Occipital lobe (tissue), 2 donors: ENCODE measurements around the gene ATP2C2. TPM values are rescaled to one million over a fixed set of nuclear protein-coding genes. Genes with fewer than 3 reads are reported as not detected.
A peak's percentile ranks its signal among the peaks of the same experiment; 100 is the strongest.

Source experiments
- DNase-seq: peaks from one replicate; lab custom pipeline; 2025; lab: John Stamatoyannopoulos, UW
- total RNA-seq: library from RNA; depleted of rRNA; stranded (reverse); fragments of >200 nt; gene quantifications from one replicate; pipeline ENCODE4 v1.2.3, GENCODE V29; 2014

The ATP2C2 gene
- total RNA-seq, 1 donor from 2014 or later = 7.0 TPM

DNA sequence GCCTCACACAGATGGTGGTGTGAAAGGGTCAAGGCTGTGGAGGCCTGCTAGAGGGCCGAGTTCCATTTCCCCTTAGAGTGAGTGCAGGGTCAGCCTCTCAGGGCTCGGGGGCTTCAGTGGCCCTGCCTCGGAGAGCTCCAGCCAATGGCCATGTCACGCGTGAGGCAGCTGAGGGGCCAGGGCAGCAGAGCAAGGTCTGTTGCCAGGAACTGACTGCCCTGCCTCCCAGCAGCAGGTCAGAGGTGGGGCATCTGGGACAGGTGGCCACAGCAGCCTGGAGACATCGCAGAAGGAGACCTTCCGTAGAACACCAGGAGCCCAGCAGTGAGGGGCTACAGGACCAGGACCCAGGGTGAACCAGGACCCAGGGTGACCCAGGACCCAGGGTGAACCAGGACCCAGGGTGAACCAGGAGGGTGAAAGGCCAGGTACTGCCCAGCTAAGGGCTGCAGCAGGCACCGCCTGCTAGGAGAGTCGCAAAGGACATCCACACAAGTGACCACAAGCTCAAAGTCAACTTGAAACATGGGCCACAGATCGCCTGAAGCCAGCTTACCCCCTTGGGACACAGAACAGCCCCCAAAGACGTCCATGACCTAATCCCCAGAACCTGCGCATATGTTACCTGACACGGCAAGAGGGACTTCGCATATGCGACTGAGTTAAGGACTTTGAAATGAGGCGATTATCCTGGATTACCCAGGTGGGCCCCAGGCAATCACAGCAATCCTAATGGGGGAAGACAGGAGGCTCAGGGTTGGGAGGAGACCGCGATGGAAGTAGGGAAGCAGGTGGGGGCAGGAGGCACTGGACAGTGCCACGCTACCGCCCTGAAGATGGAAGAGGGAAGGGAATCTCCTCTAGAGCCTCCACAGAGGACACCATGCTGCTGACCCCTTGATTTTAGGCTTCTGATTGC, 141.0 kb downstream of the ATP2C2 start:
- DNase-seq = no peak

DNA sequence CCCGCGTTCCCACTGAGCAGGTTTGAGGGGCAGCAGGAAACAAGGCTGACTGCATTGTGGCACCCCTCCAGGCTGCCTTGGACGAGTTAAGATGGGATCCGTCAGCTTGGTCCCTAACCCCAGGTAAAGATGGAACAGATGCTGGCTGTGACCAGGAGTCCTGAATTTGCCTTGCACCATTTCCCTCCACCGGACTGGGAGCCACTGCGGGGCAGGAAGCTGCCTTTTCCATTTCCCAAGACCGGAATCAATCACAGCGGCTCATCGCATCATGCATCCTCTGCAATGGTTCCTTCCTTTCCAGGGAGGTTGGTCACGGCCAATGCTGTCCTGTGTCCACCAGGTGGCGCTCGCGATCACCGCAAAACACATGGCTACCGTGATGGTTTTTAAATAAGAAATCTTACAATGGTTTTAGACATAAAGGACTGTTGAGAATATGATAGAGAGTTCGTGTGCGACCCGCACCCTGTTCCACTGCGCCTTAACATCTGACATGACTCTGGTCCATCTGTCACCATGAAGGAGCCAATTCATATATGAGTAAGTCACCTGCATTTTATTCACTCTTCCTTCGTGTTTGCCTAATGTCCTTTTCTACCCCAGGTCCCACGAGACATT, 143.0 kb downstream of the ATP2C2 start:
- peak; percentile 69 for DNase-seq

DNA sequence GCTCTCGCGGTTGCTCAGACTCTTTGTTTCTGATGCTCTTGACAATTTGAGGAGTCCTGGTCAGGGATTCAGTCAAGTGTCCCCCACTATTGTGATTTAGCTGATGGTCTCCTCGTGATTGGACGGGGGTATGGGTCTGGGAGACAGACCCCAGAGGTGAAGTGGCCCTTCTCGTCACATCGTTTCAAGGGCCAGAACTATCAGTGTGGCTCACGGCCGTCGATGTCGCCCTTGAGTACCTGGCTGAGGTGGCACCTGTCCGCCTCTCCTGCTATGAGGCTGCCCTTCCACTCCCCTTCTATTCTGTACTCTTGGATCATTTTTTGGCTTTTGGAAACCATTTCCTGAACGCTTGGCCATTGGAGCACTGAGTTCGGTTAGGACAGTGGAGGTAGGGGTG, 143.5 kb downstream of the ATP2C2 start:
- no peak for DNase-seq

DNA sequence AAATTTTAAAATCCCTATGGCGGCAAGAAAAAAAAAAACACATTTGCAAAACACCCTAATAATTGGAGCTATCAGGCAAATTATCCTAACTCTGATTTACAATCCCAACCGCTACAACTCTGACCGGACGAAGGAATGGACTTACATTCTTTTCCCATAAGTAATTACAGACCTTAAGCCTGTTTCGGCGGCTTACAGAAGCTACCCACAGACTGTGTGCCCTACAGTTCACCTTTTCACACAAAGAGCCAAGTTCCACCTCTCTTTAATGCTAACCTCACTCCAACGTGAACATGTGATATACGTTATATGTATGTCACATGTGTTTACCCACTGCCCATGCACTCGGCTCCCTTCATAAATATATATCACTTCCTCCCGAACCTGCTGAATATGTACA, 144.8 kb downstream of the ATP2C2 start:
- no peak for DNase-seq

DNA sequence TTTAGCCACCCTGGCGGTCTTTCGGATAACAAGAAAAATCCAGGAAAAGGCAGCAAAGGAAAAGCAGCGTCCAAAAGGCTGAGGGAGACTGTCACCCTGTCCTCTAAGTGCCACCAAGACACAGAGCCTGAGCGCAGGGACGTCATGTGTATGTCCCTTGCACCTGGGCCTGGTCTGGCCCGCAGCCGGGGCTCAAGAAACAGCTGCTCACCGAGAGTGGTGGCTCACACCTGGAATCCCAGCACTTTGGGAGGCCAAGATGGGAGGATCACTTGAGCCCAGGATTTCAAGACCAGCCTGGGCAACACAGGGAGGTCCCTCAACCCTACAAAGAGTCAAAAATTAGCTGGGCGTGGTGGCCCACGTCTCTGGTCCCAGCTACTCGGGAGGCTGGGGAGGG, 145.3 kb downstream of the ATP2C2 start:
- no peak for DNase-seq

Other genes with a start within 250 kb of the ATP2C2 start
- 165 TPM for gene HSDL1, start 223.4 kb upstream of the ATP2C2 start, total RNA-seq
- gene DNAAF1, start 223.2 kb upstream of the ATP2C2 start, total RNA-seq = 0.62 TPM
- gene TAF1C, start 181.5 kb upstream of the ATP2C2 start, total RNA-seq = 14.3 TPM
- not detected for gene ADAD2, start 177.4 kb upstream of the ATP2C2 start, total RNA-seq
- not detected for gene KCNG4, start 128.5 kb upstream of the ATP2C2 start, total RNA-seq
- gene WFDC1, start 73.7 kb upstream of the ATP2C2 start, total RNA-seq = 0.62 TPM
- gene MEAK7, start 136.1 kb downstream of the ATP2C2 start, total RNA-seq = 12.8 TPM
- 89.7 TPM for gene COTL1, start 249.5 kb downstream of the ATP2C2 start, total RNA-seq